Mononuclear cell (primary cell): ENCODE measurements around the gene GAS2L2. TPM values are rescaled to one million over a fixed set of nuclear protein-coding genes. Genes with fewer than 3 reads are reported as not detected.

Experiments used
- H3K27me3 ChIP-seq: 2 replicates; pipeline ENCODE4 v1.6.0; 2011; ENCODE audit warnings: low read length, control low read depth; ENCODE audit not compliant: insufficient read depth
- H3K4me1 ChIP-seq: 2 replicates; pipeline ENCODE4 v1.5.1; 2011; ENCODE audit warnings: mild to moderate bottlenecking, low read length, control low read depth; ENCODE audit not compliant: insufficient read depth
- H3K4me3 ChIP-seq: 2 replicates; pipeline ENCODE4 v1.5.1; 2011; ENCODE audit warnings: mild to moderate bottlenecking, low read length, moderate library complexity
- H3K9me3 ChIP-seq: 2 replicates; pipeline ENCODE4 v1.5.1; 2011; ENCODE audit warnings: low read depth, mild to moderate bottlenecking, control low read depth, low read length
- total RNA-seq: library from RNA; depleted of rRNA; stranded (reverse); fragments of >200 nt; gene quantifications from one replicate; pipeline ENCODE4 v1.2.3, GENCODE V29; 2012

GAS2L2 gene
- total RNA-seq, 1 donor, result under 0.01 TPM

- Histone ChIP-seq H3K9me3 (no peaks in the 10 kb centered on the region), H3K27me3 (no peaks in the 10 kb centered on the region), H3K4me3 (no peak overlapping the region), H3K4me1 (no peaks in the 10 kb centered on the region)
These were observed 31.9 kb upstream of the GAS2L2 start for GRCh38 chr17:35784895-35785294.

- Histone ChIP-seq H3K4me1 (peaks cover 9% of the 10 kb centered on the region), H3K27me3 (peaks cover 3% of the 10 kb centered on the region), H3K4me3 (no peak overlapping the region), H3K9me3 (no peaks in the 10 kb centered on the region)
These were observed 27.9 kb upstream of the GAS2L2 start for GRCh38 chr17:35780950-35781349.

DNA sequence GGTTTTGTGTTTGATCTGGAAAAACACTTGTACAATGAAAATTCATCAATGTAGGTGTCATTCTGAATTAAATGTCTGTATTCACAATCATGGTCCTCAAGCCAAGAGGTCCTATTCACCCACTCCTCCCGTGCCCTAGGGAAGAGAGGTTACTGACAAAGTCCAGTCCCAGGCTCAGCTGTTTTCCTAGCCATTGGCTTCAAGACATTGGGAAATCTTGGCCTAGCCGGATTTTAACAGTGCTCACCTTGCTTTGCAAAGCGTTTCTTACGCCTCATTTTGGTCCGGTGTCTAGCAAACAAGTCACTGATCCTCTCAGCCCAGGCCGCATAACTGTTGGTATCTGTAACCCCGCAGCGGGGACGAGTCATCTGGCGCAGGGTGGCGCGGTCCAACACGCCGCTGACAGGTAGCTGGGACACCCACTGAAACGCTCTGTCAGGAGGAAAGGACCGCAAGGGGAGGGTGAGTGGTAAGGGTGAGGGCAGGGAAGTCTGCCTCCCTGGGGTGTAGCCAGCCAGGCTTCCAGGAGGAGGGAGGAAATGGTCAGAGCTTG lies 25.7 kb upstream of the GAS2L2 start:
- Histone ChIP-seq H3K4me1 (peaks cover 9% of the 10 kb centered on the region), H3K4me3 (no peak overlapping the region), H3K27me3 (peaks cover 3% of the 10 kb centered on the region), H3K9me3 (no peaks in the 10 kb centered on the region)

GRCh38 chr17:35775583-35775982 lies 22.5 kb upstream of the GAS2L2 start:
- peaks cover 9% of the 10 kb centered on the region for H3K4me1 ChIP-seq
- H3K4me3 ChIP-seq, result no peak overlapping the region
- peaks cover 3% of the 10 kb centered on the region for H3K27me3 ChIP-seq
- no peaks in the 10 kb centered on the region for H3K9me3 ChIP-seq

- H3K9me3 ChIP-seq, result no peaks in the 10 kb centered on the region
These were observed 22.0 kb upstream of the GAS2L2 start for GRCh38 chr17:35775039-35775438.

GRCh38 chr17:35774499-35774898 lies 21.5 kb upstream of the GAS2L2 start:
- Histone ChIP-seq H3K9me3 (no peaks in the 10 kb centered on the region), H3K27me3 (peaks cover 3% of the 10 kb centered on the region), H3K4me1 (peaks cover 9% of the 10 kb centered on the region), H3K4me3 (no peak overlapping the region)

More at GRCh38 chr17:35775039-35775438, 22.0 kb upstream of the GAS2L2 start:
- Histone ChIP-seq H3K27me3 (peaks cover 3% of the 10 kb centered on the region), H3K4me1 (peaks cover 9% of the 10 kb centered on the region), H3K4me3 (no peak overlapping the region)

DNA sequence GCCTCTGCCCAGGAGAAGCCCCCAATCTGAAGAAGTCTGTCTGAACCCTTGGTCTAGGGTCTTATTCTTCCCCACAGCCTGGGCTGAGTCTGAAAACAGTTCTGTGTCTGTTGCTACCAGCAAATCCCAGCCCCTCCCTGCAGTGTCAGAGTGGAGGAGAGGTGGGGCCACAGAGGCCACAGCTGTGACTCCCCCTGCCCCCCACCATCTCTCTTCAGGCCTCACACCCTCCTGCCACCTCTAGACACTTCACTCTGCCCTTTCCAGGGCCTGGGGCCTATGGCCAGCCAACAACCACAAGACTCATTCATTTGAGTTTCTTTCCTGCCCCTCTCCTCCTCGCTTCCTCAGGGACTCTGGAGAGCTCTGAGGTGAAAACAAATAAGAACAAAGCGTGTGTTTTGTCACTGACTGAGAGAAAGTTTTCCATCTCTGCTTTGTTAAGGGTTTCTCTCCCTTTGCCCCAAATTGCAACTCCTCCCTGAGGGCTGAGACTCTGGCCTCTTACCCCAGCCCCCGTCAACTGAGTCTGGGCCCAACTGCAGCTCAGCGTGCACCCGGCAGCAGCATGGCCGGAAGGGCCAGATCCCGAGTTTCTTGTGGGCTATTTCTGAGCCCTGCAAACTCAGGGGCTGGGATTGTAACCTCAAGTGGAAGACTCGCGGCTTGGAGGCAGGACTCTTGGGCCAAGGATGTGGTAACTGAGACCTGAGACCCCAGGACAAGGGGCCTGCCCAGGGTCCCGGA lies 20.8 kb upstream of the GAS2L2 start:
- H3K9me3 ChIP-seq, result no peaks in the 10 kb centered on the region
- peaks cover 2% of the 10 kb centered on the region for H3K27me3 ChIP-seq
- H3K4me1 ChIP-seq, result peaks cover 9% of the 10 kb centered on the region
- no peak overlapping the region for H3K4me3 ChIP-seq

DNA sequence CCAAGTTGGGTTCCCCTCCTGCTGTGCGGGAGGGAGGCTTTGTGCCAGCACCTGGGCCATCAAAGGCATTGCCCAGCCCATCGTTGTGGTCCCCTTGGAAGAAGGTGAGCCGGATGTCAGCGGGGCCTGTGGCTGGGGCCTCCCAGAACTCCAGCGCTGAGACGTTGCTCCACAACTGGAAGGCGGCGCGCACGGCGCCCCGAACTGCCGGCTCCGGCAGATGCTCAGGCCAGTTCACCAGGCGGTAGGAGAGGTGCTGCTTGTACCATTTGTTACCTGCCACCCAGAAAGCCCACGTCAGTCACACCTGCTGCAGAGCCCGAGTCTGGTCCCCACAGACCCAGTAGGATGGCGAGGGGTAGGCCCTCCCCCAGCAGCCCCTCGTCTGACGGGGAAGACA lies 20.1 kb upstream of the GAS2L2 start:
- Histone ChIP-seq H3K9me3 (no peaks in the 10 kb centered on the region), H3K4me1 (peaks cover 9% of the 10 kb centered on the region), H3K27me3 (no peaks in the 10 kb centered on the region), H3K4me3 (no peak overlapping the region)

GRCh38 chr17:35769895-35770486 lies 17.0 kb upstream of the GAS2L2 start:
- Histone ChIP-seq H3K9me3 (no peaks in the 10 kb centered on the region), H3K27me3 (no peaks in the 10 kb centered on the region), H3K4me3 (no peak overlapping the region), H3K4me1 (peaks cover under 1% of the 10 kb centered on the region)

GRCh38 chr17:35768797-35769196 lies 15.8 kb upstream of the GAS2L2 start:
- Histone ChIP-seq H3K4me3 (no peak overlapping the region), H3K4me1 (peaks cover 12% of the 10 kb centered on the region), H3K27me3 (no peaks in the 10 kb centered on the region), H3K9me3 (no peaks in the 10 kb centered on the region)

DNA sequence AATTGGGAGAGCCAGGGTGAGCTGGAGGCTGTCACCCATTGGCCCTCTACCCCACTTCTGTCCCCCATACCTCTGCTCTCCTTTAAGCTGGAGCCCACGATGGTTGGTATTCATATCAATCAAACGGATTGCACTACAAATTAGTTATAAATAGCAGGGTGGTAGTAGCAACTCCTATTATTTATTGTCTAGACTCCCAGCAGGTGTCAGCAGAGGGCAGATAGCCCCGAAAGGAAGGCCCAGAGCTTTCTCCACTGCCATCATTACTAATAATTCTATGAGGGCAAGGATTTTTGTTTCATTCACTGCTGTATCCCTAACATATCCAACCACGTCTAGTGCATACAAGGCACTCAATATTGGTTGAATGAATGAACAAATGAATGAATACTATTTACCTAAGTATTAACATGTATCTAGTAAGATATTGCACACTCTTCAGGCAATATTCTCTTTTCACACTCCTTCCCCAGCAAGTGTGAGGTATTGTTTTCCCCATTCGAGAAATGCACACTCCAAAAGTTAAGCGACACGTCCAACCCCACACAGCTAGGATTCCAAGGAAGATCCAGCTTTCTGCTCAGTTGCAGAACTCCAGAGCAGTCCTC lies 14.0 kb upstream of the GAS2L2 start:
- peaks cover 13% of the 10 kb centered on the region for H3K4me1 ChIP-seq
- no peak overlapping the region for H3K4me3 ChIP-seq
- no peaks in the 10 kb centered on the region for H3K9me3 ChIP-seq
- H3K27me3 ChIP-seq, result no peaks in the 10 kb centered on the region

- Histone ChIP-seq H3K4me3 (no peak overlapping the region), H3K9me3 (no peaks in the 10 kb centered on the region), H3K27me3 (no peaks in the 10 kb centered on the region), H3K4me1 (peaks cover 13% of the 10 kb centered on the region)
These were observed 13.4 kb upstream of the GAS2L2 start for GRCh38 chr17:35766489-35766877.

GRCh38 chr17:35765756-35766488 lies 12.9 kb upstream of the GAS2L2 start:
- Histone ChIP-seq H3K4me1 (peaks cover 13% of the 10 kb centered on the region), H3K9me3 (no peaks in the 10 kb centered on the region), H3K27me3 (no peaks in the 10 kb centered on the region), H3K4me3 (no peak overlapping the region)

GRCh38 chr17:35765086-35765710 lies 12.2 kb upstream of the GAS2L2 start:
- no peak overlapping the region for H3K4me3 ChIP-seq
- no peaks in the 10 kb centered on the region for H3K27me3 ChIP-seq
- H3K4me1 ChIP-seq, result peaks cover 13% of the 10 kb centered on the region
- no peaks in the 10 kb centered on the region for H3K9me3 ChIP-seq
